HG03378 (cell line): ENCODE data around the gene ITPKB.
A peak's percentile ranks its signal among the peaks of the same experiment; 100 is the strongest.
"Not testable (repeated sequence)": the region's sequence is repeated elsewhere in the genome, so short reads cannot be mapped to it uniquely, and the experiment has no call there.

Experiments
- ATAC-seq: cut with Tn5 transposase; IDR thresholded peaks from one replicate; pipeline ENCODE4 v1.9.1; 2021; ENCODE audit warnings: mild to moderate bottlenecking, moderate library complexity; ENCODE audit not compliant: unreplicated experiment

The ITPKB gene

GRCh38 chr1:226627050-226627755, 111.9 kb downstream of the ITPKB start:
- no peak for ATAC-seq

- ATAC-seq = peak; percentile 71
Measured at GRCh38 chr1:226626577-226626956, 112.5 kb downstream of the ITPKB start.

GRCh38 chr1:226625832-226626576, 113.1 kb downstream of the ITPKB start:
- ATAC-seq = peak; percentile 10

- ATAC-seq = no peak
Measured at GRCh38 chr1:226625326-226625725, 113.8 kb downstream of the ITPKB start.

GRCh38 chr1:226624526-226624925, 114.6 kb downstream of the ITPKB start:
- ATAC-seq = no peak

GRCh38 chr1:226622012-226622411, 117.1 kb downstream of the ITPKB start:
- no peak for ATAC-seq

- no peak for ATAC-seq
Measured at GRCh38 chr1:226619031-226619430, 120.1 kb downstream of the ITPKB start.

GRCh38 chr1:226618380-226618779, 120.7 kb downstream of the ITPKB start:
- ATAC-seq = no peak

- not testable (repeated sequence) for ATAC-seq
Measured at GRCh38 chr1:226617719-226618118, 121.4 kb downstream of the ITPKB start.

- no peak for ATAC-seq
Measured at GRCh38 chr1:226617109-226617508, 122.0 kb downstream of the ITPKB start.

- no peak for ATAC-seq
Measured at GRCh38 chr1:226616636-226617035, 122.4 kb downstream of the ITPKB start.

GRCh38 chr1:226615876-226616275, 123.2 kb downstream of the ITPKB start:
- ATAC-seq = no peak

GRCh38 chr1:226611980-226612379, 127.1 kb downstream of the ITPKB start:
- not testable (repeated sequence) for ATAC-seq

- ATAC-seq = no peak
Measured at GRCh38 chr1:226611301-226611700, 127.8 kb downstream of the ITPKB start.

- ATAC-seq = no peak
Measured at GRCh38 chr1:226610671-226611070, 128.4 kb downstream of the ITPKB start.

- ATAC-seq = no peak
Measured at GRCh38 chr1:226609836-226610455, 129.1 kb downstream of the ITPKB start.

GRCh38 chr1:226608699-226609505, 130.2 kb downstream of the ITPKB start:
- no peak for ATAC-seq

- no peak for ATAC-seq
Measured at GRCh38 chr1:226607821-226608220, 131.3 kb downstream of the ITPKB start.

GRCh38 chr1:226607268-226607660, 131.8 kb downstream of the ITPKB start:
- ATAC-seq = no peak

GRCh38 chr1:226606311-226607267, 132.5 kb downstream of the ITPKB start:
- ATAC-seq = no peak
